HUES64 (cell line): Measurements from ENCODE around the gene DERA.
"Not testable (repeated sequence)": the region's sequence is repeated elsewhere in the genome, so short reads cannot be mapped to it uniquely, and the experiment has no call there.

Experiments used
- H3K27ac ChIP-seq: 2 replicates; pipeline ENCODE4 v1.7.0; 2013; ENCODE audit warnings: low read depth, low read length, inconsistent platforms
- H3K27me3 ChIP-seq: 2 replicates; pipeline ENCODE4 v1.6.1; 2013; ENCODE audit warnings: mild to moderate bottlenecking, low read length; ENCODE audit not compliant: insufficient read depth
- H3K36me3 ChIP-seq: 2 replicates; pipeline ENCODE4 v1.6.1; 2013; ENCODE audit warnings: mild to moderate bottlenecking, low read length; ENCODE audit not compliant: insufficient read depth
- H3K4me1 ChIP-seq: 2 replicates; pipeline ENCODE4 v1.6.1; 2013; ENCODE audit warnings: mild to moderate bottlenecking, low read length, moderate library complexity; ENCODE audit not compliant: insufficient read depth
- H3K4me3 ChIP-seq: 2 replicates; pipeline ENCODE4 v1.5.1; 2013; ENCODE audit warnings: mild to moderate bottlenecking, low read length, moderate library complexity
- H3K9ac ChIP-seq: 2 replicates; pipeline ENCODE4 v1.6.1; 2013; ENCODE audit warnings: mild to moderate bottlenecking, low read depth, low read length
- H3K9me3 ChIP-seq: 2 replicates; pipeline ENCODE4 v1.6.1; 2013; ENCODE audit warnings: low read depth, low read length; ENCODE audit not compliant: insufficient read depth
- WGBS: fragments of 150-250, 120-280 bp; methylation state at CpG from one replicate; pipeline ENCODE4 v1.1.7; 2013; ENCODE audit warnings: missing lambda C conversion rate; 5-methylcytosine and 5-hydroxymethylcytosine counted together

Gene DERA

DNA sequence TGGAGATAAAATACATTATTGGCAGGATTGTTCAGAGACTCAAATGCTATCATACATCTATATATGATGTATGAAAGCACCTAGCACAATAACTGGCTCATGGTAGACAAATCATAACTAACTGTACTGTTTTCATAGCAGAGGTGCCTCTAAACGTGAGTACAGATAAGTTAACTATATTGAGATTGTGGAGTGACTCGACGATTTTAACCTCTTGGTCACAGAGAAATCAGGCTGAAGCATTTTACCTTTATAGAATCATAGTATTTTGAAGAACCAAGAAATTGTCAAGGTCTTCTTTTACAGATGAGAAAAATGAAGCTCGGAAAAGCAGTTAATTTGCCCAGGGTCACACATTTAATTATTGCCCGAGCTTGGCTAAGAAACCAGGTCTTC lies 666 bp upstream of the DERA start:
- H3K9me3 ChIP-seq: no peaks in the 10 kb centered on the region
- WGBS: 69% methylated on average over 5 of the region's 5 CpGs
- H3K36me3 ChIP-seq: peaks cover 18% of the 10 kb centered on the region
- peak overlapping the region; percentile 79 for H3K4me3 ChIP-seq
- peaks cover 13% of the 10 kb centered on the region for H3K4me1 ChIP-seq
- H3K9ac ChIP-seq: peak overlapping the region; percentile 94; the same call in 1 of the 2 replicates
- H3K27ac ChIP-seq: no peak overlapping the region
- no peaks in the 10 kb centered on the region; the same call in 1 of the 2 replicates for H3K27me3 ChIP-seq

DNA sequence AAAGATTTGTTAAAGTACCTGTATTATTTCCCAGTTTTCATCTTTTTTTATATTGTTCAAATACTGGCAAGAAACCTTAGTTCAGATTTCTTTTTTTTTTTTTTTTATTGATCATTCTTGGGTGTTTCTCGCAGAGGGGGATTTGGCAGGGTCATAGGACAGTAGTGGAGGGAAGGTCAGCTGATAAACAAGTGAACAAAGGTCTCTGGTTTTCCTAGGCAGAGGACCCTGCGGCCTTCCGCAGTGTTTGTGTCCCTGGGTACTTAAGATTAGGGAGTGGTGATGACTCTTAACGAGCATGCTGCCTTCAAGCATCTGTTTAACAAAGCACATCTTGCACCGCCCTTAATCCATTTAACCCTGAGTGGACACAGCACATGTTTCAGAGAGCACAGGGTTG lies 799 bp downstream of the DERA start:
- H3K4me1 ChIP-seq: peaks cover 13% of the 10 kb centered on the region
- H3K9ac ChIP-seq: peak overlapping the region; percentile 94
- WGBS: 11% methylated on average over 1 of the region's 5 CpGs
- H3K36me3 ChIP-seq, H3K9me3 ChIP-seq, H3K27me3 ChIP-seq: not testable (repeated sequence)
- H3K27ac ChIP-seq: peak overlapping the region; percentile 83; the same call in 1 of the 2 replicates
- H3K4me3 ChIP-seq: peak overlapping the region; percentile 79

DNA sequence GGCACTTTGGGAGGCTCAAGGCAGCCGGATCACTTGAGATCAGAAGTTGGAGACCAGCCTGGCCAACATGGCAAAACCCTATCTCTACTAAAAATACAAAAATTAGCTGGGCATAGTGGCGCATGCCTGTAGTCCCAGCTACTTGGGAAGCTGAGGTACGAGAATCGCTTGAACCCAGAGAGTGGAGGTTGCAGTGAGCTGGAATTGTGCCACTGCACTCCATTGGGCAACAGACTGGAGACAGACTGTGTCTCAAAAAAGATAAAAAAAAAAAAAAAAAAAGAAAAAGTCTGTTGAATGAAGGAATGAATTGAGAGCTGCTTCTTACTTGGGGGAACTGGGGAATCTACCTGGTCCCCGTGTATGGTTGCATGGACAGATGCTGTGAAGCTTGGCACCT lies 3.0 kb downstream of the DERA start:
- H3K27ac ChIP-seq, H3K9me3 ChIP-seq, H3K36me3 ChIP-seq, H3K4me3 ChIP-seq, H3K27me3 ChIP-seq, H3K9ac ChIP-seq: not testable (repeated sequence)
- 95% methylated on average over 5 of the region's 5 CpGs for WGBS
- peaks cover 13% of the 10 kb centered on the region for H3K4me1 ChIP-seq

DNA sequence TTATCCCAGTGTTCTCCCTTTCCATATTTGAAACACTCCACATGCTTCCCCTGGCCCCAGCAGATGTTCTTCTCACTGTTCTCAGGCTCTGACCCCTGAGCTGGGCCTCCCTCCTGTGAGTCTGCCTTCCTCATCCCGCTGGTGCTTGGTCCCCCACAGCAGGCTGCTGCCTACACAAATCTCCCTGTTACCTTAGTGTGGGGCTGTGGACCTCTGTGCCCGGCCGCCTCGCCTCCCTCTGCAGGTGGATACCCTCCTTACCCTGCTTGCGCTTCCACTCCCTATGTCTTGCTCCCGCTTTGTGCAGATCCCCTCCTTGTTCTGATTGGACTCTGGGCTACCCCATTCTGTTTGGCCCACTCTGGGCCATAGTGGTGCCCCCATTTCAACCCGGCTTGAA lies 6.9 kb downstream of the DERA start:
- peaks cover 6% of the 10 kb centered on the region; the same call in 1 of the 2 replicates for H3K4me1 ChIP-seq
- H3K27me3 ChIP-seq: no peaks in the 10 kb centered on the region
- no peak overlapping the region for H3K27ac ChIP-seq
- 88% methylated on average over 7 of the region's 7 CpGs for WGBS
- H3K36me3 ChIP-seq: no peaks in the 10 kb centered on the region
- no peaks in the 10 kb centered on the region for H3K9me3 ChIP-seq
- H3K9ac ChIP-seq: no peak overlapping the region
- no peak overlapping the region for H3K4me3 ChIP-seq

DNA sequence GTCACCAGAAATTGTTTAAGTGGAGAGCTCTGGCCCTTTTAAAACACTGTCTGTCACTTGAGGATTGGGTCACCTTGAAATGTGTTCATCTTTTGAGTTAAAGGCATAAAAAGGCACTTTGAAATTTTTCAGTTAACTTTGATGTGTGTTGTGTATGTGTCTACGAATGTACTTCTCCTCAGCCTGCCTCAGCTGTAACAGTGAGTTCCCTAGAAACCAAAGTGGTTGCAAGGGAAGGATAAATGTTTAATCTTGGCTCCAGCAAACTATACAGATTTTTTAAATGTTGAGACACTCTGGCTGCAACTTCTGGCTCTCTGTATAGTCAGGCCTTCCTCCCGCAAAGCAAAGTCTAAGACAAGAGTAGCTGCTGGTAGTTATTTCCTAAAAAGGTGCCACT lies 8.3 kb downstream of the DERA start:
- Histone ChIP-seq H3K36me3 (no peaks in the 10 kb centered on the region), H3K27ac (no peak overlapping the region), H3K4me3 (no peak overlapping the region), H3K27me3 (no peaks in the 10 kb centered on the region), H3K9me3 (no peaks in the 10 kb centered on the region), H3K9ac (no peak overlapping the region), H3K4me1 (peaks cover 13% of the 10 kb centered on the region; the same call in 1 of the 2 replicates)
- WGBS: 95% methylated on average over 2 of the region's 2 CpGs

DNA sequence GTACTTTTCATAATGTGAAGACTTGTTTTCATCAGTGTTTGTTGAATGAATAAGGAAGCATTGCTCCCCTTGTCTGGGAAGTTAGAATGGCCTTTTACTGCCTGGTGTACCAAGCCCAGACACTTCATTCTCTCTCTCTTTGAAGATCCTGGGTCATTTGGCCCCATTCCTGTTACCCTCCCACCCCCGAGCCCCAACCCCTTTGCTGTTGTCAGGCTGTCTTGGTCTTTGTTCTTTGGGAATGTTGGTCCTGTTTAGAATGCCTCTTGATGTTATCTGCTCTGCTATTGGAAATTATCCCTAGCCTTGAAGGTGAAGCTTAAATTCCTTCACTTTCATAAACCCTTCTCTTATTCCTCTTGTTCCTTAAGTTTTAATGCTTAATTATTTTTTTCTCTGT lies 13.8 kb downstream of the DERA start:
- 80% methylated on average over 1 of the region's 1 CpG for WGBS

DNA sequence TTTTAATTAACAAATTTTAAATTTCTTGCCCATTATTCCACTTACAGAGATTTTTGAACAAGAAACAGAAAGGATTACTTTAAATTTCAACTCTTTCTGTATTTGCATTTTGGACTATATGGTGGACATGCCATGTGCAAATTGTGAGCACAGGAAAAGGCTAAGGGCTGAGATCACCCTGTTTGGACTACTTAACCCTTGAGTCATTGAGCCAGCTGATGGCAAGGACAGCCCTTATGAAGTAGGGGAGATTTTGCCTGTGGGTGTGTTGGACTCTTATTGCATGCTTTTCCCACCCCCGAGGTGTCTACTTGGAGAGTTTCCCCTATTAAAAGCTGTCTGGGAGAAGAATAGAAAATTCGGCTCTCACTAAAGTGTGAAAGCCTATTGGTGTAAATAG lies 17.2 kb downstream of the DERA start:
- Histone ChIP-seq H3K9me3 (no peaks in the 10 kb centered on the region), H3K27me3 (no peaks in the 10 kb centered on the region), H3K27ac (no peak overlapping the region), H3K4me1 (peaks cover 59% of the 10 kb centered on the region), H3K9ac (no peak overlapping the region), H3K36me3 (no peaks in the 10 kb centered on the region), H3K4me3 (no peak overlapping the region)
- WGBS: 84% methylated on average over 2 of the region's 2 CpGs

More for the DNA sequence above, 13.8 kb downstream of the DERA start:
- Histone ChIP-seq H3K9ac (no peak overlapping the region), H3K27ac (no peak overlapping the region), H3K36me3 (no peaks in the 10 kb centered on the region), H3K27me3 (no peaks in the 10 kb centered on the region), H3K4me3 (no peak overlapping the region), H3K9me3 (no peaks in the 10 kb centered on the region), H3K4me1 (peaks cover 47% of the 10 kb centered on the region)

DNA sequence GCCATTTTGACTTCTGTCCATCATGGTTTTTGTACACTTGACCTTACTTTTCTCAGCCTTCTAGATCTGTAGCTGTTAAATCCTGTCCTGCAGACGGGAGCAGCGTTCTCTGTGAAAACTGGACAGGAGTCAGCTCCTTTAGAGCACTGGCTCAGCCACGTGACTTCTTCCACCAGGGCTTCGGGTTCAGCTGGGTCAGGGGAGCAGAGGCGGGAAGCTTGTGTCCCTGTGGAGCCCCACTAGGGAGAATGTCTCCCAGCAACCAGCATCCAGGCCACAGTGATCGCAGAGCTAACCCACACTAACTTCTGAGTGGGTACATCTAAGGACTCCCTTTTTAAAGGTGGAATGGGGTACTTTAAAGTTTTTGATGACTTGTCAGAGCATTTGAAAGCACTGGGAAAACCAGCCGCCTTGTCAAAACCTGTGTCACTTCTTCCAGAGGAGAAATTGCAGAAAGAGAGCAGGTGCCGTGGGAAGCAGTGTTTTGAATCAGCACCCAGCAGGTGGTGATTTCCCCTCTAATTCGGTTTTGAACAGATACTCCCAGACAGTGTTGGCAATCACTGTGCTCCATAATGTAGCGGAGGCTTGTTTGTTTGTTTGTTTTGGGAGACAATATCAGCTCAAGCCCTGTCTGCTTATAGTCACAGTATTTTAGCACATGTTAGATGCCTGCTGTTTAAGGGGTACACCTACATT lies 17.9 kb downstream of the DERA start:
- Histone ChIP-seq H3K27me3 (no peaks in the 10 kb centered on the region), H3K27ac (peak overlapping the region; percentile 23; the same call in 1 of the 2 replicates)

DNA sequence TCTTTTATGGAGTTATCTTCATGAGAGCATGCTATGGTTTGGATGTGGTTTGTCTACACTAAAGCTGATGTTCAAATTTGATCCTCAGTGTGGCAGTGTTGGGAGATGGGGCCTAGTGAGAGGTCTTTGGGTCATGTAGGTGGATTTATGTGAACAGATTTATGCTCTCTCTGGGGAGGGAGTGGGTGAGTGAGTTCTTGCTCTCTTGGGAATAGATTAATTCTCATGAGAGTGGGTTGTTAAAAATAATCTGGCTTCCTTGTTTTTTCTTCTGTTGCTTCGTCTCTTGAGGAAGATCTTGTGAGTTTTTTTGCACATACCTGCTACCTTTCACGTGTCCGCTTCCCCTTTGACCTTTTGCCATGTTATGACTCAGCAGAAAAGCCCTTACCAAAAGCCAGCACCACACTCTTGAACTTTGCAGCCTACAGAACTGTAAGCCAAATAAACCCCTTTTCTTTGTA lies 20.5 kb downstream of the DERA start:
- Histone ChIP-seq H3K4me3 (no peak overlapping the region), H3K9ac (no peak overlapping the region), H3K36me3 (no peaks in the 10 kb centered on the region), H3K27me3 (no peaks in the 10 kb centered on the region), H3K9me3 (no peaks in the 10 kb centered on the region), H3K27ac (no peak overlapping the region), H3K4me1 (peaks cover 43% of the 10 kb centered on the region)
- 88% methylated on average over 3 of the region's 3 CpGs for WGBS

More for the DNA sequence above, 17.9 kb downstream of the DERA start:
- Histone ChIP-seq H3K4me3 (no peak overlapping the region), H3K4me1 (peaks cover 53% of the 10 kb centered on the region), H3K9me3 (no peaks in the 10 kb centered on the region), H3K9ac (no peak overlapping the region), H3K36me3 (no peaks in the 10 kb centered on the region)
- 67% methylated on average over 10 of the region's 10 CpGs for WGBS

DNA sequence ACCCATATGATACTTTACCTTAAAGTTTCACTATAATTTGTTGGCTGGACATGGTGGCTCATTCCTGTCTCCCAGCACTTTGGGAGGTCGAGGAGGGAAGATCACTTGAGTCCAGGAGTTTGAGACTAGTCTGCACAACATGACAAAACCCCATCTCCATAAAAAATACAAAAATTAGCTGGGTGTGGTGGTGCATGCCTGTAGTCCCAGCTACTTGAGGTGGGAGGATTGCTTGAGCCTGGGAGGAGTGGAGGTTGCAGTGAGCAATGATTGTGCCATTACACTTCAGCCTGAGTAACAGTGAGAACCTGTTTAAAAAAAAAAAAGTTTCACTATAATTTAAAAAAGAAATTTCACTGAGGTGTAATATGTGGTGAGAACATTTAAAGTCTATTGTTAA lies 21.2 kb downstream of the DERA start:
- 100% methylated on average over 1 of the region's 1 CpG for WGBS
- Histone ChIP-seq H3K9me3 (no peaks in the 10 kb centered on the region), H3K4me3 (no peak overlapping the region), H3K9ac (no peak overlapping the region), H3K27ac (no peak overlapping the region), H3K36me3 (no peaks in the 10 kb centered on the region), H3K4me1 (peaks cover 43% of the 10 kb centered on the region), H3K27me3 (no peaks in the 10 kb centered on the region)

DNA sequence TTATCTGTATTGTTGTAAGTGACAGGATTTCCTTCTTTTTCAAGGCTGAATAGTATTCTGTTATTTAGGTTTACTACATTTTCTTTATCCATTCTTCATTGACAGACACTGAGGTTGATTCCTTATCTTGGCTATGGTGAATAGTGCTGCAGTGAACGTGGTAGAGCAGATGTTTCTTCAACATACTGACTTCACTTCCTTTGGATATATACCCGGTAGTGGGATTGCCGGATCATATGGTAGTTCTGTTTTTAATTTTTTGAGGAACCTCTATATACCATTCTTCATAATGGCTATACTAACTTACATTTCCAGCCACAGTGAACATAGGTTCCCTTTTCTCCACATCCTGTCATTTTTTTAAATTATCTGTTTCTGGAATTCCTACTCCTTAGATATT lies 21.8 kb downstream of the DERA start:
- Histone ChIP-seq H3K27ac (no peak overlapping the region), H3K4me1 (peaks cover 38% of the 10 kb centered on the region), H3K9me3 (no peaks in the 10 kb centered on the region), H3K36me3 (no peaks in the 10 kb centered on the region), H3K27me3 (no peaks in the 10 kb centered on the region), H3K9ac (no peak overlapping the region), H3K4me3 (no peak overlapping the region)
- WGBS: 82% methylated on average over 3 of the region's 3 CpGs

DNA sequence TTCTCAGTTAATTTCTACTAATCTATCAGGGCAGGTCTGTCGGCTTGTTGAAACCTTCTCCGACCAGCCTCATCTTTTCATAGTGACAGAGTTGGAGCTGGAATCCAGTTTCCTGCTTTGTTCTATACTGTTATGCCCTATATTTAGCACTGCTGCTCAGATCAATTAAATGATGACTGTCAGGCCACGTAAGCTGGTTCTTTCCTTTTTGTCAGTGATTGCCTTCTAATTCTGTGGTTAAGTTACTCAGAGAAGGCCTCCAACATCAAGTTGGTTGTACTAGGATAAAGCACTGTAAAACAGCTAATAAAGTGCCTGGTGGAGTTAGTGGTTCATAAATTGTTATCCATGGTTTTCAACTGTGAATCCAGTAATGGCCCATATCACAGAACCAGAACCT lies 22.6 kb downstream of the DERA start:
- peaks cover 31% of the 10 kb centered on the region for H3K4me1 ChIP-seq
- H3K4me3 ChIP-seq: no peak overlapping the region
- no peaks in the 10 kb centered on the region for H3K36me3 ChIP-seq
- H3K9ac ChIP-seq: no peak overlapping the region
- no peak overlapping the region for H3K27ac ChIP-seq
- WGBS: 93% methylated on average over 3 of the region's 3 CpGs
- no peaks in the 10 kb centered on the region for H3K27me3 ChIP-seq
- H3K9me3 ChIP-seq: no peaks in the 10 kb centered on the region
